Stimulated activated CD4-positive, alpha-beta T cell treated with anti-CD3 and anti-CD28 coated beads, Interleukin-2, amount 100 ng/mL, for 24 hours (primary cell): ENCODE data around the gene MAP4K5.
"Not testable (repeated sequence)": the region's sequence is repeated elsewhere in the genome, so short reads cannot be mapped to it uniquely, and the experiment has no call there.

ENCODE experiments used
- DNase-seq, 2 donors: peaks; one replicate each; pipeline ENCODE4 v3.0.0-alpha.2; 2020

The MAP4K5 gene

DNA sequence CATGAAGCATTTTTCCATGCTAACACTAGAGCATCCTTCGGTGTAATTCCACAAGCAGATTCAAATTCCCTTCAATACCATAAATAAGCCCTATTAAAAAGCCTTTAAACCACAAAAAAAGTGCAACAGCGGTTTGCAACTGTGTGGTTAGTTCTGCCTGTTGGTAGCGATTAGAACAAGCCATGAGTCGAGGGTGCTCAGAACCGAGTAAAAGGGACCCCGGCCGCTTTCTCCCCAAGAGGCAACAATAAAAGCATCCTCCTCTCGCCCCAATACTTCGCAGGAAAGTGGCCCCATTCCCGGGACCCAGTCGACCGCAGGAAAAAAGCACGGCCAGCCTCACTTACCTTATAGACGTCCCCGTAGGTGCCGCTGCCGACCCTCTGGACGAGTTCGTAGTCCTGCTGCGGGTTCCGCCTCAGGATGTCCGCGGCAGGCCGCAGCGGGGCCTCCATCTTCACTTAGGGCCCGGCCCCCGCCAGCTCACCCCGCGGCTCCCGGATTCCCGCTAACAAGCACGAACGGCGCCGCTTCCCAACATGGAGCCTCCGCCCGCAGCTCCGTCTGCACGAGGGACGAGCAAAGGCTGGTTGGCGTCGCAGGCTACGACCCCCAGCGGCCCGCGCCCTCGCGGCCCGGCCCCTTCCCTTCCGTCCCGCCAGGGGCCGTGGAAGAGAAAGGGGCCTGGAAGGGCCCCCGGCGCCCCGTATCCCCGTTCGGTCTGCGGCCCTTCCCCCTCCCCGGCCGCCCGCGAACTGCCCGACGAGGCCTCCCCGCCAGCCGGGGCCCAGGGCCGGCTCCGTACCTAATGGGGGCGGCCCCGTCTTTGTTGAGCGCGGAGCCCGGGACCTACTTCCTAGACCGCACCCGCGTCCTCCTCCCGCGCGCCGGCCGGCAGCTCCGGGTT lies 521 bp downstream of the MAP4K5 start:
- peak; percentile 39 to 45 for DNase-seq

DNA sequence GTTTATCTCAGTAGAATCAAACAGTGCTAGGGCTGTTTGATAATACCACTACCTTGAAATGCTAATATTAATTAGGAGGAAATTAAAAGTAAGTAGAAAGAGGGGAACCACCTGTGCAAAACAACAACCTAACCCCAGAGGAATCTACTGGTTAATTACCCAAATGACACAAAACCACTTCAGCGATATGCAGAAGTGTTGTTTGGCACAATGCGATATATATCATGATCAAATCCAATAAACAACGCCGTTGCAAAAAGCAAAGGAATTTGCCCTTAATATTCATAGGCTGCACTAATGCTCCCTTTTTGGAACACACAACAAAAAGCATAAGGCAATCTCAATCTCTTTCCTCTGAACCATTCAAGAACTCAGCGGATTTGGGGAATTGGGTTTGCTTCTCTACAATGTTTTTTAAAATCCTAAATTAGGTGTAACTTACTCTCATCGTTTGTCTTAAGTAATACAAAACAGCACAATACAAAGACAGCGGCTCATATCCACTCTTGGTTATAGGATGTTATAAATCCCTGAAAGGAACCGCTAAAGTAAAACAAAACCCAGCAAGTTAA lies 1.5 kb downstream of the MAP4K5 start:
- DNase-seq: no peak

DNA sequence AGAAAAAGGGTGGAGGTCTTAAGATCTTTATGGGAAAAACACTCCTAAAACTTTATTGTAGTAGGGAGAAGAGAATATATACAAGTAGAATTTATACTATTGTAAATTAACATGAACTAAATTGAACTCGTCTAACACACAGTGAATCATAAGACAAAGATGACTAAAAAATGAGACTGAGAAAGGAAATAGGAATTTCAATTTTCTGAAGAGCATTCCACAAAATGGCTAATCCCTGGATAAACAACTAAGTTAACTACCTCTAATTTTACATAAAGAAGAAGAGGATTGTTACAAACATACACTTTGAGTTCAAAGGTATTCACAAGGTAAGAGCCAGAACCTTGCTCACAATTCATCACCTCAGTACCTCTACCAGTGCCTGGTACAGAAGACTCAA lies 2.0 kb downstream of the MAP4K5 start:
- DNase-seq: no peak

DNA sequence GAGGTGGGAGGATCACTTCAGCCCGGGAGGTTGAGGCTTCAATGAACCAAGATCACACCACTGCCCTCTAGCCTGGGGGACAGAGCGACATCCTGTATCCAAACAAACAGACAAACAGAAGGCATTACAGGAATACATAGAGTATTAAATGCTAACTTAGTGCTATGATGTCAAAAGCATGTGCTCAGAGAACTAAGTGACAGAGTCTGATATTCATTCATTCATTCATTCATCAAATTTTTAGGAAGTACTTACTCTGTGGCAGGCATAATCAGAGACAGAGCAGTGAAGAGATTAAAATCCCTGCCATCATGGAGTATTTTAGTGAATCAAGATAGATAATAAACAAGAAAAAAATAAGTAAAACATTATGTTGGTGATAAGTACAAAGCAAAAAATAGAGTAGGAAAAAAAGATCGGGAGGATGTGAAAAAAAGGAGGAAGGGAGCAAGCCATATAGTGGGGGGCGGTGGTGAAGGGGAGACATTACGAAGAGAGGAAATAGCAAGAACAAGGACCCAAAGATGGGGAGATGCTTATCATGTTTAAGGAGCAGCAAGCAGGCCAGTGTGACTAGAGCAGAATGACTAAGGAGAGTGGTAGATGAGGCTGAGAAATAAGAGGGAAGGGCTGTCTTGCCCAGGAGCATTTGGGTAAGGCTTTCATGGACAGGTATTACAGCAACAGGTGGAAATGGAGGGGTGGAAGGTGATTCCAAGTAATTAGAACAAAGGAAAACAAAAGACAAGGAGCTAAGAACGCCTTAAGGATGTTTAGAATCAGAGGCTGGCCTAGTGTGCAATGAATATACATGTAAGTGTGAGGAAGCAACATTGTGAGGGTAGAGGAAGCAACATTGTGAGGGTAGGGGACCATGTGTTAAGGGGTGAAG lies 2.8 kb downstream of the MAP4K5 start:
- DNase-seq: no peak

DNA sequence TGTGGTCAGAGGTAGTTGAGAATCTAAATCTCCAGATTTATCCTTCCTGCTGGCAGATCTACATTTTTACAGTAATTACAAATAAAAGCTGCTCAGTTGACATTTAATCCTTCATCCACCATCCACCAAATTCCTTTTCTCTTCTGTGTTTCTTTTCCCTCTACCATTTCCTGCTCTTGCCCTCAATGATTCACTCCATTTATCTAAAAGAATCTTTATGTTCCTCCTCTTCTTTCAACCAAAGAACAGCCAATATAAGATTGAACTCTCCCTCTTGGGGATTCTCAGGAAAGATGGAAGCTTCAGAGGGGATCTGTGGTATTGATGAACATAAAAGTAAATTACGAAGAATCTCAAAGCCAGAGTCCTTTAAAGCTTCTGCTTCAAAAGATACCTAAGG lies 4.4 kb downstream of the MAP4K5 start:
- no peak for DNase-seq

DNA sequence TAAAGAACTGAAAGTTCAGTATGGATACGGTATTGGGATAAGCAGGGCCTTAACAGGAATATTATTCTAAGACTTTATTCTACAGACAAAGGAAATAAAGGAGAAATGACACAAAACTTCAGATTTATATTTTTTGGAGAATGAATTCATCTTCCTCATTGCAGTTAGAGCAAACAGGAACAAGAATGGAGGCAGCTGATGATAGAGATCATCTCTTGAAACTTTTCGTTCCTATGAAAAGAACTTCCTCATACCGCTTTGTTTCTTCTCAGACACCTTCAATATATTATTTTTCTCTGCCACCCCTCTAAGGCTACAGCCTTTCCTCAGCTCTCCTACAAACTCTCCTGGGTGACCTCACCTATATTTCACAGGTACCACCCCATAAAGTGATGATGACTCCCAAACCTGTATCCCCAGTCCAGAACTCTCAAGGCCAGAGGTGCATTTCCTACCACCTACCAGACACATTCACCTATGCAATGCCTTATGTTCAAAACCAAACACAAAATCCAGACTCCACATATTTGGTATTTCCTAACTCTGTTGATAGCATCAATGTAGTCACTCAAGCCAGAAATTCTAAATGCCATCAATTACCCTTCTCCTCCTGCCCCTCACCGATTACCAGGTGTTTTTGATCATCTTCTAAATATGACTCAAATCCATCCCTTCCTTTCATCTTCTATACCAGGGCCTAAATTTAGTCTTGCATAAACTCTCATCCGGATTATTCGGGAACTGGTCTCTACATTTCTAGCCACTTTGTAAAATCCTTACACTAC lies 7.4 kb downstream of the MAP4K5 start:
- DNase-seq: no peak

DNA sequence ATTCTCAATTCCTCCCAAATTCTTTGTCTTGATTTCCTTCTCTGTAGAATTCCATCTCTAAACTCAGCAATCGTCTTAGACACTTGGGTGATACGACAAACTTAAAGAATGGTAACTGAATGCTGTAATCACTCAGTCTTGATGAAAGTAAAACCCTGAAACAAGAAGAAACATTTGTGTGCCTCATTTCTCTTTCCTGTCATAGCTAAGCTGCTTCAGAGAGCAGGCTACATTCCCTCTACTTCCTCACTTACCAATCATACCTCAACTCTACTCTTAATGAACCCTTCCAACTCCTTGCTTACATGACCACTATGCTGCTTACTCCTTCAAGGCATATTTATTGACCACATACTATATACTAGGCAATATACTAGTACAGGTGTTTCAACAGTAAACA lies 8.3 kb downstream of the MAP4K5 start:
- no peak for DNase-seq

DNA sequence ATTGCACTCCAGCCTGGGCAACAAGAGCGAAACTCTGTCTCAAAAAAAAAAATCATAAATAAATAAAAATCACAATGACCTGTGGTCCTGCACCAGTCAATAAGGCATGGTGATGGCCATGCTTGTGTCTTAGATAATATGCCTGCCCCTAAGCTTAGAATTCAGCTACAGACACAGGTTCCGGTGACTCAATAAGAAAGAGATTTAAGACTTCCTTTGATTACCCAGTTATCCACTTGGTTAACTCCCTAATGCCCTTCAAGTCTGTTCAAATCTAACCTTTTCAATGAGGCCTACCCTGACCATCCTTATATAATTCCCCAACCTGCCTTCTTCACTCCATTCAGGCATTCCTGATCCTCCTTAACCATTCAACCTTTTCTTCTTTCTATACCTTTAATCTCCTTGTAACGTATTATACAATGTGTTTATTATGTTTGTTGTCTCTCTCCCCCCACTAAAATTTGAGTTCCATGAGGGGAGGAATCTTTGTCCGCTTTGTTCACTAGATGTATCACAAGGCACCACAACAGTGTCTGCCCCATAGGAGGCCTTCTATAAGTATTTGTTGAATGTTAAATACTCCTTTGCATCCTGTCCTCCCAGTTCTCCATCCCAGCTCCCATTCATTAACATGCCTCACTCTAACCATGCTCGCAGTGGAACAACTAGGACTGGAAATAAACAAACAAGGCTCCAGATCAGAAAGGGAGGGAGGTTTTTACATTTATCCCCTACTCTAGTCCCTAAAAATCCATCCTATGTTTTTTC lies 8.9 kb downstream of the MAP4K5 start:
- DNase-seq: no peak

DNA sequence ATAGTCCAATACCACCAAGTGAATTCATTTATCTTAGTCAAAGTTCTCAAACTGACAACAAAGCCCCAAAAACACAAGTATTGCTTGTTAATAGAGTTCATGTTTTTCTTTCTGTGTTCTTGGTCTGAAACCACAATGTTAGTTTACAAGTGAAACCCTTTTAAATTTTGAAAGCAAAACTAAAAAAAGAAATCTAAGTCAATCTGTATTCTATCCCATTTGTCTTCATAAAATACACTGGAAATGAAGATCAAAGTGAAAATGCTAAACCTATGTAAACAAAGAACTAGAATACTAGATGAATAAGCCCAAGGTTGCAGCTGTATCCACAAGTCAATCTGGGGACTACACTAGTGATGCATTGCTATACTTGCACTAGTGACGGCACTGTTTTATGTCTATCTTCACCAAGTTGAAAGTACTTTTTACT lies 10.4 kb downstream of the MAP4K5 start:
- DNase-seq: no peak

DNA sequence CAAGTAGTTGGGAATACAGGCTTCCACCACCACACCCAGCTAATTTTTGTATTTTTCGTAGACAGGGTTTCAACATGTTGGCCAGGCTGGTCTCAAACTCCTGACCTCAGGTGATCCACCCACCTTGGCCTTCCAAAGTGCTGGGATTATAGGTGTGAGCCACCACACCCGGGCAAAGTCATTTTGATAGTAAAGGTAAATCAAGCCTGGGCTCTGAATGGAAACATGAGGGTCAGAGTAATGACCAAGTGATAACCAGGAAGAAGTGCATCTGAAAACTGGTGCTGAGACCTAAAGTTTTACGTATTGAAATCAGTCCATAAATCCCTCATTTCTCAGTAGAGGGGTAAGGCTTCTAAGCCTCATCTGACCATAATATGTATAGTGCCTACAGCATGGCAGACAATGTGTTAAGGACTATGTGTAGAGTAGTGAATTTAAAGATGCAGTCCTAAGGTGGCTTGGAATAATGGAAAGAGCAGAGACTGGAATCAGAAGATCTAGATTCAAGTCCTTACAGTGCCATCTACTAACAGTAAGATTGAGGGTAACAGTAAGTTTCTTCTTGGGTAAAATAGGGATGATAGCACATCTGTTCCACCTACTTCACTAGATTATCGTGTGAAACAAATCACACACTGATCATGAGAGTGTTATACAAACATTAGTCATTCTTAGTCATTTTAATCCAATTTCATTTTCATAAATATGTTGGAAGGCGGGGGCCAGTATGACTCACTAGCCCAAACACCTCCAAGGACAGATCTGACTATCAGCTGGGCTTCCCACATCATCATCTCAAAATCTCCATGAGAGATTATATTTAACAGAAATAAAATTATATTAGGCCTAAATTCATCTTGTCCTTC lies 11.2 kb downstream of the MAP4K5 start:
- peak; percentile 64 to 72 for DNase-seq

DNA sequence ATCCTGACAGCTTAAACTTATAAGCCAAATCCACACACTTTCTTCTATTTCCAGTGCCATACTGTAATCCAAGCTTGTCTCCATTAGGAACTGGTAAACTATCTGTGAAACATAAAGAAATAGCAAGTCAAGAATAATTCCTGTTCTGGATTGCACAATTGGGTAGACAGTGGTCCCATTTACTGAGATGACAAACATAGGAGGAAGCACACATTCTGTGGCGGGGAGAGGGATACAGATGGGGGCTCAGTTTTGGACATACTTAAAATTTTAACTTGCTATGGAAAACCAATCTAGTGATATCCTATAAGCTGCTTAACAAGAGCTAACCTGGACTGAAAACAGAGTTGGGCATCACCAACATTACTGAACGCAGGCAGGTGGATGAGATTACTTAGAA lies 16.3 kb downstream of the MAP4K5 start:
- no peak for DNase-seq

DNA sequence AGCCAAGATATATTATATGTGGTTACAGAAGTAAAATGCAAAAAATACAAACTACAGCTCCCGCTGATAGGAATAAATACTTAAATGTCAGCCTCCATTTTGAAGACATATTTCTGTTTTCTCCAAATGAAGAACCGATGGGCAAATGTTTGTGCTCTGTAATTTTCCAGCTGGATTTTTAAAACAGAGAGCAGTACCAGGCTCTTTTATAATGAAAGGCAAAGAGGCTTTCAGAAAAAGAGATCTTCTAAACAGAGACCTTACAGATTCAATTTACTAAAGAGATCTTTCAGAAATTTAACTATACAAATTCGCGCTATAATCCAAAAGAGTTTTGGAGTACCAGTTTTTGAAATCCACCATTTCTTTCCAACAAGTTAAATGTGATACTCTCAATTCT lies 19.9 kb downstream of the MAP4K5 start:
- DNase-seq: no peak

DNA sequence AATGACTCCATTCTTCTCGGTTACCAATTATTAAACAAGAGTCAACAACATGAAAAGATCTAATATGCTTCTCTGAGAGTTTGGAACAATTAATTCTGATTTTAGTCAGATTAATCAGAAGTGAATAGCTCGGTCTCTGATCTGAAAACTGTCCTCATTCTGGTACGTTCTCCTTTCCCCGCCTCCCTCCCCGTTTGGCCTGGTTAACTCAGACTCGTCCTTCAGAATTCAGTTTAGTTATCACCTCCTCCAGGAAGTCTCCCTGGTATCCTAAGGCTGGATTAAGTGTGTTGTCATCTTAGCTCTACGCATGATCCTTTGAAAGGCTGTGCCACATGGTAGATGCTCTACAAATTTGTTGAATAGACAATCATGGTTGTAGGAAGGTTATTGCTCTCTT lies 22.2 kb downstream of the MAP4K5 start:
- DNase-seq: no peak

DNA sequence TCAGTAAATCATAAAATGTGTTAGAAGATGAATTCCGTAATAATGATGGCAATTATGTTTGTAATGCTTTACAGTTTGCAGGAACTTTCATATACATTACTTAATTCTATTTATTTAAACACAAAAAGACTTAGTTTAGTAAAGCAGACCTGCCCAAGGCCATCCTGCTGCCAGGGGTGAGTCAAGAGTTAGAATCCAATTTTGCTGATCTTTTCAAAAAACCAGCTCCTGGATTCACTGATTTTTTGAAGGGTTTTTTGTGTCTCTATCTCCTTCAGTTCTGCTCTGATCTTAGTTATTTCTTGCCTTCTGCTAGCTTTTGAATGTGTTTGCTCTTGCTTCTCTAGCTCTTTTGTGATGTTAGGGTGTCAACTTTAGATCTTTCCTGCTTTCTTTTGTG lies 25.3 kb downstream of the MAP4K5 start:
- DNase-seq: not testable (repeated sequence)

DNA sequence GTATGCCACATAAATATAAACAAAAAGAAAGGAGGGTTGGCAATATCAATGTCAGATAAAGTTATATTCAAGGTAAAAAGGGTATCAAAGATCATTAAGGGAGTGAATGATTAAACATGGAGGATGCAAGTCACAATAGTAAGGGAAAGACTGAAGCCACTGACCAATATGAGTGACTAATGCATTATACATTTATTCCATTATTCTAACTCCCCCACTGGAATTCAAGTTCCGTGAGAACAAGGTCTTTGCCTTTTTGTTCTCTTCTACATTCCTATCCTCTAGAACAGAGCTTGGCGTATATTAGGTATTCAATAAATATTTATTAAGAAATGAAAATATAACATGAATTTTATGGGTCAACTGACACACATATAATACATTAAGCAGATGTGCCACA lies 30.7 kb downstream of the MAP4K5 start:
- no peak for DNase-seq

DNA sequence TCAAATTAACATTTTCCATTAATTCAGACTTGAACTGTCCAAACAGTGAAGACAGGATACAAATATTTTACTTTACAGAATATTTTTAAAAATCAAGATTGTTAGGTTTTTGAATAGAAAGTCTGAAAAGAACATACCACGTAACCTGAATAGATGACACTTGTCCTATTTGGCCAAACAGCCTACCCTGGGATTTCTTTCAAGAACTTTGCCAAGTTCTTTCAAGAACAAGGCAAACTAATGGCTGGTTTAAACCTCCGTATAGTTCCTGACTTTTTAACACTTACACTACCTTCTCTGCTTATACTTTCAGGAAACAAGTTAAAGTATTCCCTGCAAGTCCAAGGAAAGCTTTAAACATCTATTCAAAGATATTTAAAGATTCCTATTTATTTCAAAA lies 35.0 kb downstream of the MAP4K5 start:
- DNase-seq: no peak

DNA sequence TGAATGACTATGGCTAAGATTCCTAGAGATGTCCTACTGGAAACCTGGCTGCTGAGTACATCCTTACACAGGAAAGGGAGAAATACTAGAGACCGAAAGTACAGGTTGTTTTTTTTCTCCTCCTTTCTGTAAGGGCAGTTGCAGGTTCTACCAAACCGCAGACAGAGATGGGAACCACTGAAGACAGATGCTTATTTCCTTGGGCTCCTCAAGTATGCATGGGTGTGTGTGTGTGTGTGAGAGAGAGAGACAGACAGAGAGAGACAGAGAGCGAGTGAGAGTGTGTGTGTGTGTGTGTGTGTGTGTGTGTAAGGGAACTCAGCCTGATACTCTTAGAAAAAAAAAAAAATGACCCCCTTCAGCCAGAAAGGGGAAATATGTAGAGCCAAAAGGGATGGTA lies 42.5 kb downstream of the MAP4K5 start:
- DNase-seq: no peak

DNA sequence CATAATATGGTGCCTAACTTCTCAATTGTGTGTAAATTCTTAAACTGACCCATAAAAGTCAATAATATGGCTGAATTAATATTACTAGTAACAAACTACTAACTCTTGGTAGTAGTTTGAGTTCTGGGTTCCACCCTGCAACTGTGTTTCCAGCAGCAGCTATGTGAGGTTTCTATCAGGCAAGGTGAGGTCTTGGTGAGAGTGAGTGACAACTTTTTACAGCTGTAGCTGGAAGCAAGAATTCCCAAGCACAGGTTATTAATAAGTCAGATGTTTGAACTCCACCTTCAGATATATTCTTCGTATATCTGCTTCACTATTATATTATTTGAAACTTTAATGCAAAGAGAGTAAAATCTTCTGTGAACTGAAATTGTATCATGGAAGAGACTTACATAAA lies 43.8 kb downstream of the MAP4K5 start:
- DNase-seq: no peak

DNA sequence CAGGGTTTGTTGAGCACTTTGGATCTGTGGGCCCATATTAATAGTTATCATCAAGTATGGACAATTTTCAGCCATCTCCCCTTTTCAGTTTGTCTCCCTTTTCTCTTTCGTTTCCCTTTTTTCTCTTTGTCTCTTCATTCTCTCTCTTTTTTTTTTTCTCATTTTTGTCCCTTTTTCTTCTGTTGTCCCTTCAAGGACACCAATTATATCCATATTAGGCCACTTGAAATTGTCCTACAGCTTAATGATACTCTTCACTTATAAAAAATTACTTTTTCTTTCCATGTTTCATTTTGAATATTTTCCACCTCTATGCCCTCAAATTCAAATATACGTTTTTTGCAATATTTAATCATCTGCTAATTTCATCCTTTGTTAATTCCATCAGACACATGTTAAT lies 53.3 kb downstream of the MAP4K5 start:
- DNase-seq: no peak

DNA sequence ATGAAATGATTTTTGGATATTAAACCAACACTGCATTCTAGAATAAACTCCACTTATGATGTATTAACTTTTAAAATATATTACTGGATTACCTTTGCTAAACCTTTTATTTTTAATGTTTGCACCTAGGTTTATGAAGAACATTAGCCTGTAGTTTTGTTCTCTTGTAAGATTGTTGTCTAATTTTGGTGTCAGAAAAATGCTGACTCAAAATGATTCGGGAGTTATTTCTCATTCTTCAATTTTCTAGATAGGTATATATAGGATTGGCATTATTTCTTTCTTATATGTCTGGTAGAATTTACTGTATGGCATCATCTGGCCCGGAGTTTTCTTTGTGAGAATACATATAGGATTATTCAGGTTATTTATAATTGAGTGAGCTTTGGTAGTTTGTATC lies 54.6 kb downstream of the MAP4K5 start:
- no peak for DNase-seq

DNA sequence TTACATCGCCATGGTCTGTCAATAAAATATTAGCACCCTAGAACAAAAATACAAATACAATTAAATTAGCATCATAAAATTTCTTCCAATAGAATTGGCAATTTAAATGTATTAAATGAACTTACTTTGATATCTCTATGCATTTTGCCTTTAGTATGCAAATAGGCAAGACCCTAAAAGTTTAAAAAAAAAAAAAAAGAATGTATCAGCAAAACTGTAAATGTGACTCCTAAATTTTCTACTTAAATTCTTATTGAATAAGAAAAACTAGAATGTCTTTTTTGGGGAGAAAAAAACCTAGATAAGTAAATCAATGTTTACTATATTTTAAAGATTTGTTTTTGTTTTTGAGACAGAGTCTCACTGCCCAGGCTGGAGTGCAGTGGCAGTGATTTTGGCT lies 56.2 kb downstream of the MAP4K5 start:
- no peak for DNase-seq
